GM23248 (cell line): Measurements from ENCODE around the gene EML1. TPM values are rescaled to one million over a fixed set of nuclear protein-coding genes. Genes with fewer than 3 reads are reported as not detected.
"Not testable (repeated sequence)": the region's sequence is repeated elsewhere in the genome, so short reads cannot be mapped to it uniquely, and the experiment has no call there.

Source experiments
- DNase-seq: peaks from one replicate; pipeline ENCODE4 v3.0.0-alpha.2; 2015
- H2AFZ ChIP-seq: fragments of 200-600 bp; sonication (generic); 2 replicates; pipeline ENCODE4 v1.6.1; 2016; ENCODE audit warnings: antibody characterized with exemption
- H3F3A ChIP-seq: fragments of 200-600 bp; sonication (generic); 2 replicates; pipeline ENCODE4 v1.6.1; 2016; ENCODE audit warnings: mild to moderate bottlenecking, antibody characterized with exemption, mixed run types; ENCODE audit not compliant: insufficient read depth
- H3K27ac ChIP-seq: fragments of 200-600 bp; sonication (generic); 2 replicates; pipeline ENCODE4 v1.5.1; 2016; ENCODE audit warnings: mild to moderate bottlenecking
- H3K27me3 ChIP-seq: fragments of 200-600 bp; sonication (generic); replicated peaks from 2 replicates; pipeline ENCODE4 v1.6.1; 2016; ENCODE audit warnings: mild to moderate bottlenecking; ENCODE audit not compliant: insufficient read depth
- H3K36me3 ChIP-seq: fragments of 200-600 bp; sonication (generic); 2 replicates; pipeline ENCODE4 v1.6.1; 2016; ENCODE audit warnings: low read depth, mild to moderate bottlenecking
- H3K4me1 ChIP-seq: fragments of 200-600 bp; sonication (generic); 2 replicates; pipeline ENCODE4 v1.6.1; 2016; ENCODE audit warnings: mild to moderate bottlenecking; ENCODE audit not compliant: insufficient read depth
- H3K4me2 ChIP-seq: fragments of 200-600 bp; sonication (generic); one replicate; pipeline ENCODE4 v1.6.1; 2016; ENCODE audit warnings: mild to moderate bottlenecking; ENCODE audit not compliant: unreplicated experiment
- H3K4me3 ChIP-seq: fragments of 200-600 bp; sonication (generic); 2 replicates; pipeline ENCODE4 v1.5.1; 2016; ENCODE audit warnings: mild to moderate bottlenecking
- H3K79me2 ChIP-seq: fragments of 200-600 bp; sonication (generic); 2 replicates; pipeline ENCODE4 v1.6.1; 2016; ENCODE audit warnings: mild to moderate bottlenecking; ENCODE audit not compliant: insufficient read depth
- H3K9ac ChIP-seq: fragments of 200-600 bp; sonication (generic); 2 replicates; pipeline ENCODE4 v1.6.1; 2016; ENCODE audit warnings: mild to moderate bottlenecking
- H3K9me2 ChIP-seq: fragments of 200-600 bp; sonication (generic); 2 replicates; pipeline ENCODE4 v1.6.1; 2016; ENCODE audit warnings: mixed run types, mild to moderate bottlenecking, moderate library complexity; ENCODE audit not compliant: insufficient read depth
- H3K9me3 ChIP-seq: fragments of 200-600 bp; sonication (generic); one replicate; pipeline ENCODE4 v1.6.1; 2017; ENCODE audit warnings: low read depth
- H4K20me1 ChIP-seq: fragments of 200-600 bp; sonication (generic); 2 replicates; pipeline ENCODE4 v1.6.0; 2016; ENCODE audit not compliant: insufficient read depth
- EZH2 ChIP-seq: fragments of 200-600 bp; sonication (generic); IDR thresholded peaks from 2 replicates; pipeline ENCODE4 v1.6.1; 2018; ENCODE audit warnings: antibody characterized with exemption, mild to moderate bottlenecking; ENCODE audit not compliant: insufficient read depth, poor library complexity, severe bottlenecking
- EZH2phosphoT487 ChIP-seq: fragments of 200-600 bp; sonication (generic); IDR thresholded peaks from 2 replicates; pipeline ENCODE4 v1.6.1; 2018; ENCODE audit warnings: antibody characterized with exemption, moderate library complexity, mild to moderate bottlenecking, low read depth; ENCODE audit not compliant: insufficient read depth
- WGBS, 2 experiments: methylation state at CpG; one replicate each; pipeline ENCODE4 v1.1.6; 2015 to 2017; ENCODE audit warnings: low lambda C conversion rate in 2 of 2, low coverage in 1 of 2; ENCODE audit errors: missing lambda C conversion rate in 2 of 2; 5-methylcytosine and 5-hydroxymethylcytosine counted together
- in situ Hi-C: fragments of 300-500 bp; cut with MboI; formaldehyde crosslinking; loops from 2 replicates; pipeline ENCODE4 v1.15.0; 2020
- polyA plus RNA-seq: library from polyadenylated mRNA; unstranded; fragments of >200 nt; fragmentation: Nextera tagmentation; extraction: Ambion mirVana; gene quantifications from 2 replicates; pipeline ENCODE4 v1.2.1, GENCODE V29; 2016
- total RNA-seq: library from RNA; depleted of rRNA; stranded (reverse); fragments of >200 nt; shearing (Covaris generic); gene quantifications from 2 replicates; pipeline ENCODE4 v1.2.3, GENCODE V29; 2014

EML1 gene
- total and polyA plus RNA-seq, 2 experiments from 2014 or later, result 14.8 to 17.9 TPM

- Histone ChIP-seq H2AFZ (no peak overlapping the region), H3K9ac (no peak overlapping the region), H3K9me2 (no peaks in the 10 kb centered on the region), H4K20me1 (no peaks in the 10 kb centered on the region), H3K79me2 (no peaks in the 10 kb centered on the region), H3K4me1 (no peaks in the 10 kb centered on the region; the same call in 1 of the 2 replicates), H3K36me3 (no peaks in the 10 kb centered on the region), H3K9me3 (no peaks in the 10 kb centered on the region), H3K27ac (no peak overlapping the region), H3F3A (no peaks in the 10 kb centered on the region), H3K4me3 (no peak overlapping the region), H3K4me2 (no peak overlapping the region), H3K27me3 (no peaks in the 10 kb centered on the region)
- WGBS, 2 experiments, result 41% methylated on average over 30 to 33 of the region's 33 CpGs
- TF ChIP-seq EZH2, result no peak
- no peak for TF ChIP-seq EZH2phosphoT487
- DNase-seq, result peak; percentile 48
- in situ Hi-C loops, result no loop called here
Measured at GRCh38 chr14:99946652-99947489, 153.7 kb downstream of the EML1 start.

GRCh38 chr14:99947695-99948094 is 154.5 kb downstream of the EML1 start:
- H3K27me3 ChIP-seq, result no peaks in the 10 kb centered on the region
- WGBS, 2 experiments, result 21 to 29% methylated on average over 6 of the region's 6 CpGs
- no peaks in the 10 kb centered on the region for H3K9me2 ChIP-seq
- H3K9me3 ChIP-seq, result no peaks in the 10 kb centered on the region
- in situ Hi-C loops, result no loop called here
- H4K20me1 ChIP-seq, result no peaks in the 10 kb centered on the region
- H3F3A ChIP-seq, result no peaks in the 10 kb centered on the region
- H2AFZ ChIP-seq, result no peak overlapping the region
- H3K79me2 ChIP-seq, result no peaks in the 10 kb centered on the region
- H3K4me2 ChIP-seq, result no peak overlapping the region
- no peaks in the 10 kb centered on the region for H3K36me3 ChIP-seq
- DNase-seq, result peak; percentile 26
- H3K4me3 ChIP-seq, result no peak overlapping the region
- no peaks in the 10 kb centered on the region; the same call in 1 of the 2 replicates for H3K4me1 ChIP-seq
- no peak overlapping the region for H3K27ac ChIP-seq
- TF ChIP-seq EZH2 (no peak), EZH2phosphoT487 (no peak)
- H3K9ac ChIP-seq, result no peak overlapping the region

GRCh38 chr14:99949011-99949732 is 156.0 kb downstream of the EML1 start:
- H3K9ac ChIP-seq, H3K4me1 ChIP-seq, in situ Hi-C loops, H3F3A ChIP-seq, DNase-seq, H4K20me1 ChIP-seq, H3K36me3 ChIP-seq, H3K27me3 ChIP-seq, H3K4me3 ChIP-seq, H3K4me2 ChIP-seq, H3K9me3 ChIP-seq, H2AFZ ChIP-seq, H3K27ac ChIP-seq, H3K9me2 ChIP-seq, H3K79me2 ChIP-seq: not testable (repeated sequence)
- WGBS, 2 experiments, result 14 to 34% methylated on average over 5 to 15 of the region's 19 CpGs

GRCh38 chr14:99950181-99950580 is 157.0 kb downstream of the EML1 start:
- WGBS, 2 experiments, result 49 to 57% methylated on average over 8 of the region's 8 CpGs
- in situ Hi-C loops, result no loop called here
- H4K20me1 ChIP-seq, result no peaks in the 10 kb centered on the region
- H3F3A ChIP-seq, result no peaks in the 10 kb centered on the region
- DNase-seq, result no peak
- H2AFZ ChIP-seq, result no peak overlapping the region
- no peaks in the 10 kb centered on the region for H3K36me3 ChIP-seq
- no peaks in the 10 kb centered on the region for H3K9me2 ChIP-seq
- no peaks in the 10 kb centered on the region for H3K79me2 ChIP-seq
- H3K4me1 ChIP-seq, result no peaks in the 10 kb centered on the region; the same call in 1 of the 2 replicates
- TF ChIP-seq EZH2 (no peak), EZH2phosphoT487 (no peak)
- no peak overlapping the region for H3K9ac ChIP-seq
- H3K27ac ChIP-seq, result no peak overlapping the region
- no peaks in the 10 kb centered on the region for H3K27me3 ChIP-seq
- H3K9me3 ChIP-seq, result no peaks in the 10 kb centered on the region
- no peak overlapping the region for H3K4me2 ChIP-seq
- no peak overlapping the region for H3K4me3 ChIP-seq
